Subcutaneous abdominal adipose tissue (tissue), 5 donors: ENCODE measurements around the gene HOXD4.

Experiments
- H3K27ac ChIP-seq: one replicate; pipeline ENCODE4 v1.7.0; 2013; ENCODE audit warnings: low read depth, mild to moderate bottlenecking, inconsistent platforms, low read length, moderate library complexity
- H3K27me3 ChIP-seq, 5 donors: one replicate each; pipeline ENCODE4 v1.7.0; 2013; ENCODE audit warnings: low read length in 5 of 5, inconsistent platforms in 1 of 5; ENCODE audit not compliant: control insufficient read depth in 5 of 5, insufficient read depth in 4 of 5
- H3K36me3 ChIP-seq, 5 donors: one replicate each; pipeline ENCODE4 v1.7.0; 2013; ENCODE audit warnings: low read length in 5 of 5; ENCODE audit not compliant: control insufficient read depth in 5 of 5, insufficient read depth in 5 of 5
- H3K4me1 ChIP-seq, 5 donors: one replicate each; pipeline ENCODE4 v1.7.0; 2013; ENCODE audit warnings: low read length in 5 of 5, mild to moderate bottlenecking in 3 of 5, moderate library complexity in 1 of 5; ENCODE audit not compliant: control insufficient read depth in 5 of 5, insufficient read depth in 5 of 5
- H3K4me3 ChIP-seq, 5 donors: one replicate each; pipeline ENCODE4 v1.7.0; 2013; ENCODE audit warnings: low read length in 5 of 5, low read depth in 1 of 5
- H3K9ac ChIP-seq, 5 donors: one replicate each; pipeline ENCODE4 v1.7.0; 2013; ENCODE audit warnings: low read length in 5 of 5, mild to moderate bottlenecking in 4 of 5, moderate library complexity in 3 of 5
- H3K9me3 ChIP-seq, 5 donors: one replicate each; pipeline ENCODE4 v1.7.0; 2013; ENCODE audit warnings: low read length in 5 of 5; ENCODE audit not compliant: control insufficient read depth in 5 of 5
- donor health status: healthy.
- donor health status: healthy.
- donor health status: healthy.
- donor health status: healthy.
- donor health status: healthy.

HOXD4 gene

GRCh38 chr2:176127774-176128072, 23.6 kb upstream of the HOXD4 start:
- no peaks in the 10 kb centered on the region for H3K9me3 ChIP-seq
- H3K9ac ChIP-seq: no peak overlapping the region
- peaks cover 4 to 43% (median 12%) of the 10 kb centered on the region in 5 donors for H3K27me3 ChIP-seq
- no peak overlapping the region for H3K4me3 ChIP-seq
- H3K27ac ChIP-seq: no peak overlapping the region
- H3K4me1 ChIP-seq: peaks cover 0 to 45% (median 43%) of the 10 kb centered on the region in 5 donors
- no peaks in the 10 kb centered on the region for H3K36me3 ChIP-seq

- Histone ChIP-seq H3K9me3 (no peaks in the 10 kb centered on the region), H3K36me3 (no peaks in the 10 kb centered on the region), H3K4me1 (peaks cover 0 to 45% (median 42%) of the 10 kb centered on the region in 5 donors), H3K27ac (peak overlapping the region; percentile 62), H3K4me3 (peak overlapping the region; percentile 44 to 73 (median 63)), H3K9ac (peak overlapping the region in 3 of 5 donors; percentile 45 to 59 (median 53)), H3K27me3 (peaks cover 4 to 44% (median 10%) of the 10 kb centered on the region in 5 donors)
These were observed 23.0 kb upstream of the HOXD4 start for GRCh38 chr2:176128172-176128981.

- no peaks in the 10 kb centered on the region for H3K9me3 ChIP-seq
- H3K4me1 ChIP-seq: peaks cover 0 to 46% (median 40%) of the 10 kb centered on the region in 5 donors
- H3K4me3 ChIP-seq: peak within 1 kb of the TSS; percentile 63 to 83 (median 73)
- H3K27me3 ChIP-seq: peaks cover 0 to 41% (median 8%) of the 10 kb centered on the region in 5 donors
- no peaks in the 10 kb centered on the region for H3K36me3 ChIP-seq
- peak within 1 kb of the TSS in 4 of 5 donors; percentile 40 to 62 (median 56) for H3K9ac ChIP-seq
- peak within 1 kb of the TSS; percentile 79 for H3K27ac ChIP-seq
These were observed 22.2 kb upstream of the HOXD4 start, which contains the start of gene HOXD8 for GRCh38 chr2:176128982-176129796. Gene HOXD8, plus strand, starts transcription at chr2:176129705. Its CDS starts 662 bp downstream, at chr2:176130367.

GRCh38 chr2:176129813-176130146, 21.6 kb upstream of the HOXD4 start:
- Histone ChIP-seq H3K27me3 (peaks cover 0 to 39% (median 7%) of the 10 kb centered on the region in 5 donors), H3K36me3 (no peaks in the 10 kb centered on the region), H3K4me3 (peak overlapping the region in 4 of 5 donors; percentile 41 to 83 (median 71)), H3K9ac (peak overlapping the region in 1 of 5 donors; percentile 62), H3K9me3 (no peaks in the 10 kb centered on the region), H3K27ac (peak overlapping the region; percentile 62), H3K4me1 (peaks cover 0 to 49% (median 40%) of the 10 kb centered on the region in 5 donors)

GRCh38 chr2:176130147-176130956, 21.0 kb upstream of the HOXD4 start:
- H3K4me3 ChIP-seq: peak overlapping the region; percentile 57 to 83 (median 73)
- no peaks in the 10 kb centered on the region for H3K36me3 ChIP-seq
- H3K27me3 ChIP-seq: peaks cover 0 to 36% (median 2%) of the 10 kb centered on the region in 5 donors
- H3K27ac ChIP-seq: peak overlapping the region; percentile 79
- peaks cover 1 to 54% (median 44%) of the 10 kb centered on the region in 5 donors for H3K4me1 ChIP-seq
- no peaks in the 10 kb centered on the region for H3K9me3 ChIP-seq
- peak overlapping the region; percentile 40 to 79 (median 62) for H3K9ac ChIP-seq

- Histone ChIP-seq H3K36me3 (no peaks in the 10 kb centered on the region), H3K4me3 (peak overlapping the region; percentile 57 to 83 (median 73)), H3K4me1 (peaks cover 1 to 59% (median 52%) of the 10 kb centered on the region in 5 donors), H3K27ac (peak overlapping the region; percentile 79), H3K27me3 (peaks cover 0 to 41% (median 2%) of the 10 kb centered on the region in 5 donors), H3K9me3 (no peaks in the 10 kb centered on the region), H3K9ac (peak overlapping the region; percentile 40 to 79 (median 66))
These were observed 20.1 kb upstream of the HOXD4 start for GRCh38 chr2:176130957-176131847.

GRCh38 chr2:176131848-176132158, 19.5 kb upstream of the HOXD4 start:
- Histone ChIP-seq H3K27me3 (peaks cover 0 to 41% (median 2%) of the 10 kb centered on the region in 5 donors), H3K4me3 (peak overlapping the region; percentile 59 to 83 (median 73)), H3K36me3 (no peaks in the 10 kb centered on the region), H3K9ac (peak overlapping the region; percentile 11 to 79 (median 58)), H3K4me1 (peaks cover 1 to 62% (median 56%) of the 10 kb centered on the region in 5 donors), H3K27ac (peak overlapping the region; percentile 79), H3K9me3 (no peaks in the 10 kb centered on the region)

- Histone ChIP-seq H3K4me3 (peak overlapping the region; percentile 59 to 83 (median 73)), H3K27me3 (peaks cover 0 to 41% (median 5%) of the 10 kb centered on the region in 5 donors), H3K27ac (peak overlapping the region; percentile 70), H3K4me1 (peaks cover 1 to 65% (median 56%) of the 10 kb centered on the region in 5 donors), H3K9ac (peak overlapping the region; percentile 6 to 65 (median 58)), H3K36me3 (no peaks in the 10 kb centered on the region), H3K9me3 (no peaks in the 10 kb centered on the region)
These were observed 18.9 kb upstream of the HOXD4 start for GRCh38 chr2:176132205-176133171.
